ENCODE measurements around the gene HIVEP1. TPM values are rescaled to one million over a fixed set of nuclear protein-coding genes. Genes with fewer than 3 reads are reported as not detected.
A peak's percentile ranks its signal among the peaks of the same experiment; 100 is the strongest.
"Not testable (repeated sequence)": the region's sequence is repeated elsewhere in the genome, so short reads cannot be mapped to it uniquely, and the experiment has no call there.

HIVEP1 gene
- total RNA-seq, 1 donor from 2014 or later: 23.7 TPM

DNA sequence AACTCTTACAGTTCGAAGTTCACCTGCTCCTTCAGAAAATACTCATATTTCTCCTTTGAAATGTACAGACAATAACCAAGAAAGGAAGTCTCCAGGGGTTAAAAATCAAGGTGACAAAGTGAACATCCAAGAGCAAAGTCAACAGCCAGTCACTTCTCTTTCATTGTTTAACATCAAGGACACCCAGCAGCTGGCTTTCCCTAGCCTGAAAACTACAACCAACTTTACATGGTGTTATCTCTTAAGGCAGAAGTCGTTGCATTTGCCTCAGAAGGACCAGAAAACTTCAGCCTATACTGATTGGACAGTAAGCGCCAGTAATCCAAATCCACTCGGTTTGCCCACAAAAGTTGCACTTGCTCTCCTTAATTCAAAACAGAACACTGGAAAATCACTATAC is 113.3 kb downstream of the HIVEP1 start:
- ATAC-seq: no peak

DNA sequence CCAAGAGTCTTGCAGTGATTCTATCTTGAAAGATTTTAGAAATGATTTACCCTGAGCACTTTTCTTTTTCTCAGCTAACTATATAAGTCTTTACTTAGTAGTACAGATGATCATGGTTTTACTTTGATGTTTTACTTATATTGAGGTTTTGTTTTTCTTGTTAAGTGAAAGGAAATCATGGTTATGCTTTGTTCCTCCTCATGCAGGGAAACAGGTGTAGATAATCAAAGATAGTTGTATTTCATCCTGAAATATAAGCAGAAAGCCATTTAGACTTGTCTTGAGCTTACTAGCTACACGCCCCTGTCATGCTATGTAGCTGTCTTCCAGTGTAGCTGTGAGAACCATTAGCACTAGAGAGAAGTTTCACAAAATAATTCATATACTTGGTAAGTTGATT is 113.9 kb downstream of the HIVEP1 start:
- ATAC-seq: no peak

DNA sequence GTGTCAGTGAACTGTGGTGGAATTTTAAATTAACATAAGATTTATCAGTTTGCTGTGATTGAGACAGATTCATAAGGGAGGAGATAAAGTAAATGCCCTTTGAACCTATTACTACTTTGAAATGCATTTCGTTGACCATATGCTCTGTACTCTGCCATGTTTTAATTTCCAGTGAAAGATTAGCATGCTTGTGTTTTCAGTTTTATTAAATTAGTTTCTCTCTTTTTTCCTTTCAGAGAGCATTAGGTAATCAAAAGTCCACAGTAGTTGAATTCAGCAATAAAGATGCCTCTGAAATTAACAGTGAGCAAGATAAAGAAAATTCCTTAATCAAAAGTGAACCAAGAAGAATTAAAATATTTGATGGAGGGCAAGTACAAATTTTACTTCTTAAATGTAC is 117.4 kb downstream of the HIVEP1 start:
- ATAC-seq: no peak

DNA sequence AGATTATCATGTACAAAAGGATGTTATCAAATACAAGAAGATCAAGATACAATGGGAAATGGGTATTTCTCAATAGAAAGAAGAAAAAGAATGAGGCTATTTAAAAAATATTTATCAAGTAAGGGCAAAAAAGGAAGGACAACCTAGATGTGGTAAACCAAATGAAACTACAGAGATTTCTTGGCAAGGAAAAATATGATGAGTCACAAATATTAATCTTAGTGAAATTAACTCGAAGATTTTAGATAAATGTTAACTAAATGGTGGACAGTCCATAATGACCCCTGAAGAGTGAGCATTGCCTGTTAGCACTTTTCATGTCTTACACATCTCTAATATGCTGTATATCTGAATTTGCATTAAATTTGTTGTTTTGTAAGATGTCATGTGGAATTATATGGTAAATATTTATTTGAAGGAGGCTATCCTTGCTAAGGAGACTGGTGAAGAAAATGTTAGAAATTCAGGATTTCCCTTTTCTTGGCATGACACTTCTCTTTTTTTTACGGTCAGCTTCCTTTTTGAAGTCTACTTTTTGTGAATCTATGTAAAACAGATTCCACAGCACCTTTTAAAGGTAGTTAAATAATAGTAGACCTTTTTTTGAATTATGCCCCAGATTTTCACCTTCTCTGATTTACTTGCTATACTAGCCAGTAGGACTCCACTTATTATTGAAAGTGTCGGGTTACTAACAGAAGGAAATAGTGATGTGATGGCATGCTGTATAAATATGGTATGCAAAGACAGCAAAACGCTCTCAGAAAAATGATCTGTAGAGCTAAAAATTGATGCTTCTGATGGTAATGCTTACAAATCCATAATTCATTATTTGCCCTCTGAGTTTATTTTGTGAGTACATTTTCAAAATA is 120.5 kb downstream of the HIVEP1 start:
- no peak for ATAC-seq

DNA sequence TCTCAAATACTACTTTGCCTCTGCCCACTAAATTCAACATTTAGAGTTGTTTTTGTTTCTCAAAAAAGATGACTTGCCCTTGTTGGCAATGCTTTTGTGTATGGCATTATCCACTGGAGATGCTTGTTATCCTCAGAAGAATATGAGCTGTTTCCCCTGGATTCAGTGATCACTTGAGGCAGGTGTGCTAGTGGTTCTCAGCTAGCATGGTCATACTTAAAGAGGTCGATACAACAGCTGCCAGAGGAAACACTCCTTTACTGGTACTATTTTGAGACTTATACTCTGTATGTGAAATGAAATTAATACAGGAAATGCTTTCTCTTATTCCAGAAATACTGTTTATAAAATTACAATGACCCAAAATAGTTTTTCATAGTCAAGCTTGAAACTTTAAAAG is 122.5 kb downstream of the HIVEP1 start:
- ATAC-seq: no peak

DNA sequence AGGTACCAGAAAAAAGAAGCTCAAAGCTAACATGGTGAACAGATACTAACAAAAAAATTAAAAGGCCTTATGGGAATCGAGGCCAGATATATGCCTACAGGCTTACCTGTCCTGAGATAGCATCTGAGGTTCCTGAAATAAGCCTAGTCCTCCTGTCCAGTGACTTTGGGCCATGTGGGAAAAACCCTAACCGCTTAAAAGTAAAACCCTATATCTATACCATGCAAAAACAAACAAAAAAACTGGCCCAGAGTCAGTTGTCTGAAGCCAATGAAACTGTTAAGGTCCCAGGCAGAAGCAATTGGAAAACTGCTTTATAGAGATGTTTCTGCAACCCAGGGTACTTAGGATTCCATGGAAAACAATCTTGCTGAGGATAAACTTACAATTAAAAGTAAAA is 122.9 kb downstream of the HIVEP1 start:
- ATAC-seq: no peak

DNA sequence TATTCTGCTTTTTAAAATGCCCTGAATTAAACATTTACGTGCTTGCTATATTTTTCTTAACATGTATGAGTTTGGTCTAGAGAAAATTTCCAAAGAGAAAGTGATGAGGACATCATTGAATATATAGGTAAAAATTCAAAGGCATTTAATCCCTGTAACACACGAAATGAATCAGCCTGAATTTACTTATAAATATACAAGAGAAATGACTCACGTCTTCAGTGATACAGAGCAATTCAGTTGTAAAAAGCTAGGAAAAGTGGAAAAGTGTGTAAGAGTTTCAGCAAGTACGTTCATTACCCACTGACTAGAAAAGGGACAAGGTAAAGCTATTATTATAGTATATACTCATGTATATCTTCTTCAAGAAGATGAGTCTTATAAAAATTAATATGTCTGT is 124.8 kb downstream of the HIVEP1 start:
- peak; percentile 37 for ATAC-seq

DNA sequence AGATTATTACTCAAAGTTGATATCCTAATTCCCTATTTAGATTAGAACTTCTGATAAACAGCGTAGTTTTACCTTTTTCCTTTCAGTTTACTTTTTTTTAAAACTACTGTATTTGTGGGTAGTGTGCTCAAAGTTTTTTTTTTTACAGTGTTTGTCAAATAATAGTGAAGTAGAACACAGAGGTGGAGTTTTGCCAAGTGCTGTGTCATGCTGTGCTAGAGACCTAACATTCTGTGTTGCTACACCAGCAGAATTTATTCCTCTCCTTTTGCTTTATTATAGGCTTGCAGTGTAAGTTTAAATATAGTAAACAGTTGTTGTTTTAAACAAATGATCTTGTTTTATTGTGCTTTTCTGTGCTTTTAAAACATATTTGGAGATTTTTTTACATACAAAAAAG is 125.4 kb downstream of the HIVEP1 start:
- ATAC-seq: no peak

DNA sequence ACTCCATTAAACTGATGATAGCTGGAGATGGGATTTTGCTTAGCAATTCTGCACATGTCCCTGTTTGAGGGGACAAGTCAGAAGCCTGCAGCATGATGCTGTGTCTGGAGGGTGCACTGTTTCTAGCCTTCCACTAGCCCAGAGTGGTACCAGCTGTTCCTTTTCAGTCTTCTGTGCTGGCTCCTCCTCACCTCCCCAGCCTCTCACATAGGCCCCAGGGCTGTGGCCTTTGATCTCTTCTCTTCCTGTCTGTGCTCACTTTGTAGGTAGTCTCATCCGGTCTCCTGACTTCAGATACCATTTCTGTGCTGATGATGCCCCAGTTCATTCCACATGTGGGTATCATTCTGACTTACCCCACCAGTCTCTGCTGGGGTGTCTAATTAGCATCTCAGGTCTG is 126.3 kb downstream of the HIVEP1 start:
- ATAC-seq: no peak

DNA sequence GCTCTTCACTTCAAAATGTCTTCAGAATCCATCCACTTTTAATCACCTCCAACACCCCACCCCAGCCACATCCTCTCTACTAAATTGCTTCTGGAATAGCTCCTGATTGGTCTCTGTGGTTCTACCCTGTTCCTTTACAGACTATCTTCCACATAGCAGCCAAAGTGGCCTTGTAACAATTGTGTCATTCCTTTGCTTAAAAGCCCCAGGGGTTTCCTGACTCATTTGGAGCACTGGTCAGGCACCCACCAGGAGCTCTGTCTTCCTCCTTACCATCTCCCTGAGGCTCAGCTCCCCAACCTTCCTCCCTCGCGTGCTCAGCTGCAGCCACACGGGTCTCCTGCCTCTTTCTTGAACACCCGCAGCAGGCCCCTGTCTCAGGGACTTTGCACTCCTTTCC is 126.8 kb downstream of the HIVEP1 start:
- ATAC-seq: no peak

DNA sequence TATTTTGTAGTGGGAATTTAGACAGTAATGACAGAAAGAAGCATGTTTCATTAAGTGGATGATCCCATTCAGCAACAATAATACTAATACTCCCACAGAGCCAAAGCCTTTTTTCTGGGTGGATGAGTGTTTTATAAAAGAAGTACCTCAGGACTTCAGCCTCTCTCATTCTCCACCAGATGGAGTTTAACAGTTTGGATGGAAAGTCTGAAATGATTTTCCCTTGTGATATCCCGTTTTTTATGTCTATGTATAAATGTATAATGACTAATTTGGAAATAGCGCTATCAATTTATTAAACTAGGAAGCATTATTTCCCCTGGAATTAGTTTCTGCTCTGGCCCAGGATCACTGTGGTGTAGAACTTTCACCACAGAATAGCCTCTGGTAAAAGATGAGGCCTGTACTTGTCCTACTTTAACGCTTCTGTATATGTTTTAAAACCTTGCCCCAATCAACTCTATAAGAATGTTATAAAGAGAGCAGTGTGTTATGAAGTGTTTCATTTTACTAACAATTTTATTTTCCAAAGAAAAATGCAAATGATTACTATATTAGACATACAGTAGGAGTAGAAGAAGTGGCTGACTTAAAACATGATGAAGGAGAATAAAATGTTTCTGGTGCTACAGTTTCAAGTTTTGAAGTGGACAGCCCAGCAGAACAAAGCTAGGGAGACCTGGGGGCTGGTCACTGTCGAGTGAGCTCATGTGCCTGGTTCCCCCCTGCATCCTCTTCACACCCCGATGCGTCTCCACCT is 135.6 kb downstream of the HIVEP1 start:
- ATAC-seq: no peak

DNA sequence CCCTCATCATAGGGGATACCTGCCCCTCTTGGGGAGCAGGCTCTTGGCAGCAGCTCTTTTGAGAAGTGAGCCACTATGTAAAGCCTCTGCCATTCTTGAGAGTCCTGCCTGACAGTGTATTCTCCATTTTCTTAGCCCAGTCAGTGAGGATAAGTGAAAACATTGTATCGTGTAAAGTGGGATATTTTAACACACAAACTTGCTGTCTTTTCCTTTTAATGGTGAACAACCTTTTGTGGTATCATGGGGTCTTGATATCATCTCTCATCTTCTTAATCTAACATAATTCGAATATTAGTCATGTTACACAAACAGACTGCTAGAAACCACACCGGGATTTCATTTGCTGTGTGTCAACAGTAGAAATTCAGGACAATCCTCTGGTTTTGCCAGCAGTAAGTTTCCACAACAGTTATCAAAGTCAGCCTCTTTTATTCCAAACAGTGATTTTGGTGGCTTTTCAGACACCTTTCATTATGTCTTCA is 136.2 kb downstream of the HIVEP1 start:
- ATAC-seq: no peak

DNA sequence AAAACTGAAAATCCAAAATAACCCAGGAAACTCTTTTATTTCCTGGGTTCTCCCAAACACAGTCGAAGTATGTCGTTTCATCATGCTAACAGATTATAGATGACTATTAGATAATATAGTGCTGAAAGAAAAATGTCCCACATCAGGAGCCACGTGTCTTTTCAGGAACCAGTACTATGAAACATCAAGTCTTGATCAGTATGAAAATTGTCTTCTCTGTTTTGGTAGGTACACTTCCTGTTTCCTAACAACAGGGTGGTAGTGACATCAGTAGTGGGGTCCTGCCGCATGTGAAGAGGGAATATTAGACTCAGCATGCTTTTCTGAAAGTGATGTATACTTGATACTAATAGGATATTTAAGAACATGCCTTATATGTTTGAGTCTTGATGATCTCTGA is 136.7 kb downstream of the HIVEP1 start:
- ATAC-seq: no peak

DNA sequence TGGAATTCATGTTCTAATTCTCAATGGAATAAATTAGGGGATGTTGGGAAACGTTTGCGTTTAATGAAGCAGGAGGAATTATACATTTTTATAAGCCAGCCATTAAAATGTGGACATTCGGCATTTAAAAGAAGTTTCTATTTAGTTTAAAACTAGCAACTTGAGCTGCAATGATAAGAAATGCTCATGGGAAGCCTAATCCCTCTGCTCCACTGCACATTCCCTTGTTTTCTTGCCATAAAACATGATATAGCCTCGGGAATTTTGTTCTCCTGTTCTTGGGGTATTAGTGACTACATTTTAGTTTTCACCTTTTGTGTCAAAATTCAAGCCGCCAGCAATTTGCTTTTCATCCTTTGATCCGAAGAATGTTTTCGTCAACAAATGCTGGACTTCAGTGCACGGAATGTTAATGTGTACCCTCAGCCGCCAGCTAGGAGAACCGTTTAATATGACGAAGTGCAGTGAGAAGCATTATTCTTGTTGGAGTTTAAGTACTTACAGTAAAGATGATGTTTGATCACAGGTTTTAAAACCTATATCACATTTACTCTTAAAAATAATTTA is 137.9 kb downstream of the HIVEP1 start:
- ATAC-seq: no peak

DNA sequence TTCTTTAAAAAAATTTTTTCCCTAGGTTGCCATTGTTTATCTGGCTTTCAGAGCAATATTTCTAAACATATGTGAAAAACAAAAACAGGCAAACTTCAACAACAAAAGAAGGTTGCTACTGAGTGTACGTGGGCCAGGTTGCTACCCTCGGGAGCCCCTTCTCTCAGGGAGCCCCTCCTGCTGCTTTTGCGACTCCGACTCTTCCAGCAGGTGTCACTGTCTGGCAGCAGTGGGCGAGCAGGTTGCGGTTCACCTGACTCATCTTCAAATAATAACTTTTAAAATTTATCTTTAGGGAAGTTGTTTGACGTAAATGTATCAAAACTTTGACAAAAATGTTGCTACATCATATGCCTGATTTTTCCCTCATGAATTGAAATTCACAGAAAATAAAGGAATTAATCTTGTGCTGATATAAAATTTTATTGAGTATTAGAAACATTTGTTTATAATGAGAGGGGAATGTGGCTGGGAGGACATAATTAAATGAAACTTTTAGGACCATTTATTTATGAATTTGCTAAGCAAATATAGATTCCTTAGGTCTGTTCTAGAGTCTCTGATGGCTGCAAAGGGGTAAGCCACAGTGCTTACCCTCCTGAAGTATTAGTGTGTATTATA is 138.8 kb downstream of the HIVEP1 start:
- peak; percentile 40 for ATAC-seq

DNA sequence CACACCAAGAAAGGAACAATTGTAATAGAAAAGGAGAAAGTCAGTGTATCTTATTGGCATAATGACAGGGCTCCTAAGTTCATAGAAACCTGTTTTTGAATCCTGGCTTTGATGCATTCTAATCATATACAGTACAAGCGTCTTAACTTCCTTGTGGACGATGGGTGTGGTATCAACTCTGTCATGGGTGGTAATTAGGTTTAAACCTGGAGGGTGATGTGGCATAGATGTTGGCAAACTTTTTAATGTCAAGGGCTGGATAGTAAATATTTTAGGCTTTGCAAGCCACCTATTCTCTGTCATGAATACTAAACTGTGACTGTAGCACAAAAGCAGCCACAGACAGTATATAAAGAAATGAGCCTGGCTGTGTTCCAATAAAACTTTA is 139.3 kb downstream of the HIVEP1 start:
- ATAC-seq: peak; percentile 98

DNA sequence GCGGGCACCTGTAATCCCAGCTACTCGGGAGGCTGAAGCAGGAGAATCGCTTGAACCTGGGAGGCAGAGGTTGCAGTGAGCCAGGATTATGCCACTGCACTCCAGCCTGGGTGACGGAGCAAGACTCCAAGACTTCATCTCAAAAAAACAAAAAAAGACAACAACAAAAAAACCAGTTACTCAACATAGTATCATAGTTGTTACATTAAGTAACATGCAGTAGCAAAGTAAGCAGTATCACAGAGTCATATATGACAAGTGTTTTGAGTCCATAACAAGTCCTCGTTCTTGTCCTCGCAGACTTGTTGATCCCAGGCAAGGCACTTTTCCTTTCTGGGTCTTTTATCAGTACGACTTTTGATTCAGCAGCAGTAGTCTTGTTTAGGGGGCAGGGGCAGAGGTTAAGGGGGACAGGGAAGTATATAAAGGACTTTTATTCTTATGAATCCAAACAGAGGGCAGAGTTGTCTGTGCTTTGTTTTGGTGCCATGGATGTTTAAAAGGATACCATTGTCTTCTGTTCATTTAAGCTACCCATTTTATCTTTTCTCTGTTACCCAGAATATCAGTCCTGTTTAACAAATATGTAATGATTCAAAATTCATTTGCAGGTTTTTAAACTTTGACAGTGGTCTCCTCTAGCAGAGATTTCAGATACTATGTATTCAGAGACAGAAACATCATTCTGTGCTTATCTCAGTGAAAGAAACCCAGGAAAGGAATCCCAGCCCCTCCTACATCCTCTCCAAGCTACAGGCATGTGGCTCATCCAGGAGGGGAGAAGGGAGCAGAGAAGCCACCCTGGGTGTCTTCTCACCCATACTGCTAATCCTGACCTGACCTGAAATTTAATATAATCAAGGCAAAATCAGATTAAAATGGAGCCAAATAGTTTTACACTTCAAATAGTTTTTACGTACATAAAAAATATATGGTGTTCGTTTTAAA is 140.2 kb downstream of the HIVEP1 start:
- peak; percentile 66 for ATAC-seq

DNA sequence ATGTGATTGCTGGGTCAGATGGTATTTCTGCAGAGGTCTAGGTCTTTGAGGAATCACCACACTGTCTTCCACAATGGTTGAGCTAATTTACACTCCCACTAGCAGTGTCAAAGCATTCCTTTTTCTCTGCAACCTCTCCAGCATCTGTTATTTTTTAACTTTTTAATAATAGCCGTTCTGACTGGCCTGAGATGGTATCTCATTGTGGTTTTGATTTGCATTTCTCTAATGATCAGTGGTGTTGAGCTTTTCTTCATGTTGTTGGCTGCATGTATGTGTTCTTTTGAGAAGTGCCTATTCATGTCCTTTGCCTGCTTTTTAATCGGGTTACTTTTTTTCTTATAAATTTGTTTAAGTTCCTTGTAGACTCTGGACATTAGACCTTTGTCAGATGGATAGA is 143.7 kb downstream of the HIVEP1 start:
- not testable (repeated sequence) for ATAC-seq

DNA sequence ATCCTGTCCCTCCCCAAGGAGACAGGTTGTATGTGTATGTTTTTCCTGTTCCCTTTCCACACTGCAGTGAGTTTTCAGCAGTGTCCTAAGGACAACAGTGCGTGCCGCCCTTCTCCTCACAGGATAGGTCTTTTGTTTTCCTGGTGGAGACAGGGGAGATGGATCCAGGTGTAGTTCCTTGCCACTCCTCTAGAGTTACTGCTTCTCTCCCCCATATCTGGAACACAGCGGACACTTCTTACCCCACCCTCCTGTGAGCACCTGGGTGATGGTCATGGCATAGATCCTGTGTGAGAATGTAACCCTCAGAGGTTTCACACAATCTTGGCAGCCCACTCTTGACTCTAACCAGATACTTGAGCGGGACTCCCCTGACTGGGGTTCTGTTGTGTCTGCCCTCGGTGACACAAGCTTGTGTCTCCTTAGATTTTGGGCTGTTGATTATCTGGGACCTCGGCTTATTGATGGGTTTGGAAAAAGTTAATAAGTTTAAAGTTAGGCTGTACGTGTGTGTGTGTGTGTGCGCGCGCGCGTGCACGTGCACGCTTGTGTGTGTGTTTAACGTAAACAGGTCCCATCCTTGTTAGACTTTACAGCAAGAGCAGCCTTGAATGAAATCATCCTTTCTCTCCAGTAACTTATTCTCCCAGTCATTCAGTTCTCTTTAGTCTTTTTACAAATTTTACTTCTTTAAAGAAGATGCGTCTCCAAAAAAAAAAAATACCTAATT is 146.7 kb downstream of the HIVEP1 start:
- ATAC-seq: no peak

DNA sequence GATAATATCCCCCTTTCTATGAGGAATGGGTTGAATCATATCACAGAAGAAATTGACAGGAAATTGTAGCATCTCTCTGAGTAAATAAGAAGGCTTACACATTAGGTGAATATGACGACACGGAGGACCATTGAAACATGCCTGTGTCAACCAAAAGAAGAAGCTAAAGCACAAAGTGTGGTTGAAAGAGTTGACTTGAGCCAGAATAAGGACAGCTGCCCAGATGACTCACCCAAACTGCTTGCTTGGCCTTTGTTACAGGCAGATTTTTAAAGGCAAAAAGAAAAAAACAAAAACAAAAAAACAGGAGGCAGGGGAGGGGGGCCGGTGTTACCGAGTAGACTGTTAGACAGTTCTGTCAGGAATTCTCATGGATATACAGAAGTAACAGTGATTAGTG is 148.2 kb downstream of the HIVEP1 start:
- no peak for ATAC-seq

DNA sequence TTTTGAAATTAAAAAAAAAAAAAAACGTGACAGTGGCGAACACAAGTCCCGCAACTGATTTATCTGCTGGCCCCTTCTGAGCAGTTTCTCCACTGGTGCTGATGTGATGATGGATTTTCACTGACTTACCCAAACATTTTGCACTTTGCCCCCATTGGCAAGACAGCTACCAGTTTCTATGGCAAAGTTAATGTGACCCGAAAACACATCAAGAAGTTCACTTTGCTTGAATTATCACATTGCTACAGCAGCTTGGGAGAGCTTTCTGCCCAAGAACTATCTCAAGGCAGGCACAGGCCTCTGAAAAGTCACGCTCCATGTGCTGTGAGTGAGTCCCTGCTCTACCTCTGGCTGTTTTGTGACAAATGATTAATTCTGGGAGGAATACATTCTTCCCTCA is 150.1 kb downstream of the HIVEP1 start:
- no peak for ATAC-seq
